Tibial nerve (tissue), 4 donors: Measurements from ENCODE around the gene FAF2.

Experiments
- EP300 ChIP-seq, 2 donors: sonication (generic); formaldehyde crosslinking; IDR thresholded peaks; one replicate each; pipeline ENCODE4 v1.6.1; 2017; ENCODE audit warnings: antibody characterized with exemption in 2 of 2, mild to moderate bottlenecking in 1 of 2
- POLR2A ChIP-seq, 2 donors: fragments of 450-650 bp; IDR thresholded peaks; one replicate each; pipeline ENCODE4 v1.6.1; 2017; ENCODE audit warnings: antibody characterized with exemption in 2 of 2, mild to moderate bottlenecking in 2 of 2, moderate library complexity in 2 of 2
- TF ChIP-seq, protein P1 (sequence below), 5 experiments: fragments of 200-600 bp in 3 of 5; fragments of 450-650 bp in 2 of 5; sonication (generic) in 3 of 5; IDR thresholded peaks; one replicate each; pipeline ENCODE4 v1.5.1; 2016 to 2019; ENCODE audit warnings: antibody characterized with exemption in 5 of 5, mild to moderate bottlenecking in 3 of 5, moderate library complexity in 2 of 5

DNA sequence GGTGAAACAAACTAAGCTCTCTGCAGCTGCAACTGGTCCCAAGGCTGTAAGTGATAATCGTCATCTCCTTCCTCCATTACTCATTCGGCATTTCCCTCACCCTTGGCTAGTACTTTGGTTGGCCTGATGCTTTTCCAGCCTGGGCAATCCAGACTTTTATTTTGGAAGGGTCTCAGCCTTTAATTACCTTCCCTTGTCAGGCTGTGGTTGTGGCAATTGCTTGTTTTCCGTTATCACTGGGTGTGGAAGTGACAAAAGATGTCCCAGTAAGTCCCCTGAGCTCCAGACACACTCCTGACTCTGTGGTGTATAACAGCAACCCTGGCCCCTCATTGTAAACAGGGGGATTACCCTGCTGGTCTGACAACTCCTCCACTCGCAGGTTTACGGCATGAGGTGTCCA is 6.3 kb upstream of the FAF2 start:
- TF ChIP-seq EP300 (IDR thresholded peaks at IDR 0.05) (no peak), POLR2A (IDR thresholded peaks at IDR 0.05) (no peak)
- TF ChIP-seq, protein P1, sequence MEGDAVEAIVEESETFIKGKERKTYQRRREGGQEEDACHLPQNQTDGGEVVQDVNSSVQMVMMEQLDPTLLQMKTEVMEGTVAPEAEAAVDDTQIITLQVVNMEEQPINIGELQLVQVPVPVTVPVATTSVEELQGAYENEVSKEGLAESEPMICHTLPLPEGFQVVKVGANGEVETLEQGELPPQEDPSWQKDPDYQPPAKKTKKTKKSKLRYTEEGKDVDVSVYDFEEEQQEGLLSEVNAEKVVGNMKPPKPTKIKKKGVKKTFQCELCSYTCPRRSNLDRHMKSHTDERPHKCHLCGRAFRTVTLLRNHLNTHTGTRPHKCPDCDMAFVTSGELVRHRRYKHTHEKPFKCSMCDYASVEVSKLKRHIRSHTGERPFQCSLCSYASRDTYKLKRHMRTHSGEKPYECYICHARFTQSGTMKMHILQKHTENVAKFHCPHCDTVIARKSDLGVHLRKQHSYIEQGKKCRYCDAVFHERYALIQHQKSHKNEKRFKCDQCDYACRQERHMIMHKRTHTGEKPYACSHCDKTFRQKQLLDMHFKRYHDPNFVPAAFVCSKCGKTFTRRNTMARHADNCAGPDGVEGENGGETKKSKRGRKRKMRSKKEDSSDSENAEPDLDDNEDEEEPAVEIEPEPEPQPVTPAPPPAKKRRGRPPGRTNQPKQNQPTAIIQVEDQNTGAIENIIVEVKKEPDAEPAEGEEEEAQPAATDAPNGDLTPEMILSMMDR (IDR thresholded peaks at IDR 0.05), result no peak
